Neural cell (in vitro differentiated cells): ENCODE measurements around the gene CCL19. TPM values are rescaled to one million over a fixed set of nuclear protein-coding genes. Genes with fewer than 3 reads are reported as not detected.

Experiments
- H2AFZ ChIP-seq: fragments of 200-600, 300-800 bp; sonication (generic), shearing (Covaris generic); 2 replicates; pipeline ENCODE4 v1.6.0; 2014; ENCODE audit warnings: low read depth, mild to moderate bottlenecking, antibody characterized with exemption, low read length, moderate library complexity
- H3F3A ChIP-seq: fragments of 200-600 bp; shearing (Covaris generic); 2 replicates; pipeline ENCODE4 v1.6.1; 2016; ENCODE audit warnings: mild to moderate bottlenecking, moderate library complexity, mixed read lengths, antibody characterized with exemption, low read length; ENCODE audit not compliant: insufficient read depth, poor library complexity, severe bottlenecking
- H3K27ac ChIP-seq: fragments of 200-600, 300-800 bp; sonication (generic), shearing (Covaris generic); 2 replicates; pipeline ENCODE4 v1.5.1; 2014; ENCODE audit warnings: mild to moderate bottlenecking, low read length, moderate library complexity
- H3K27me3 ChIP-seq: fragments of 300-800, 200-600 bp; sonication (generic), shearing (Covaris generic); 2 replicates; pipeline ENCODE4 v1.6.0; 2014; ENCODE audit warnings: mild to moderate bottlenecking, low read depth, low read length, moderate library complexity; ENCODE audit not compliant: insufficient read depth
- H3K36me3 ChIP-seq: fragments of 300-800, 200-600 bp; sonication (generic), shearing (Covaris generic); 2 replicates; pipeline ENCODE4 v1.5.1; 2014; ENCODE audit warnings: mild to moderate bottlenecking, antibody characterized with exemption, low read length, moderate library complexity; ENCODE audit not compliant: insufficient read depth
- H3K4me2 ChIP-seq: fragments of 300-800, 200-600 bp; sonication (generic), shearing (Covaris generic); 2 replicates; pipeline ENCODE4 v1.6.0; 2014; ENCODE audit warnings: mild to moderate bottlenecking, low read length
- H3K4me3 ChIP-seq: fragments of 300-800, 200-600 bp; sonication (generic), shearing (Covaris generic); 2 replicates; pipeline ENCODE4 v1.5.1; 2014; ENCODE audit warnings: mild to moderate bottlenecking, low read length, moderate library complexity
- H3K79me2 ChIP-seq: fragments of 200-600 bp; shearing (Covaris generic); replicated peaks from 2 replicates; pipeline ENCODE4 v1.6.0; 2014; ENCODE audit warnings: mild to moderate bottlenecking, low read length, moderate library complexity; ENCODE audit not compliant: insufficient read depth
- H3K9ac ChIP-seq: fragments of 300-800, 200-600 bp; sonication (generic), shearing (Covaris generic); 2 replicates; pipeline ENCODE4 v1.6.1; 2016; ENCODE audit warnings: mild to moderate bottlenecking, low read length, mixed read lengths
- H3K9me2 ChIP-seq: fragments of 200-600 bp; shearing (Covaris generic); 2 replicates; pipeline ENCODE4 v1.6.1; 2016; ENCODE audit warnings: mild to moderate bottlenecking, low read length, mixed read lengths; ENCODE audit not compliant: insufficient read depth
- H3K9me3 ChIP-seq: fragments of 200-600, 300-800 bp; sonication (generic), shearing (Covaris generic); 2 replicates; pipeline ENCODE4 v1.6.1; 2016; ENCODE audit warnings: mild to moderate bottlenecking, mixed run types, low read length, moderate library complexity, mixed read lengths
- H4K20me1 ChIP-seq: fragments of 200-600 bp; shearing (Covaris generic); 2 replicates; pipeline ENCODE4 v1.6.1; 2016; ENCODE audit warnings: mild to moderate bottlenecking, mixed run types; ENCODE audit not compliant: insufficient read depth
- EP300 ChIP-seq: fragments of 450-650 bp; conservative IDR thresholded peaks from 2 replicates; pipeline ENCODE4 v1.6.1; 2014; ENCODE audit warnings: antibody characterized with exemption, mild to moderate bottlenecking, moderate library complexity; ENCODE audit not compliant: poor library complexity, severe bottlenecking
- EZH2 ChIP-seq: fragments of 200-600, 300-800 bp; shearing (Covaris generic), sonication (generic); IDR thresholded peaks from 2 replicates; pipeline ENCODE4 v1.6.1; 2014; ENCODE audit warnings: antibody characterized with exemption, low read length, borderline replicate concordance, mild to moderate bottlenecking; ENCODE audit not compliant: insufficient read depth, poor library complexity, severe bottlenecking
- MXI1 ChIP-seq: fragments of 450-650 bp; conservative IDR thresholded peaks from 2 replicates; pipeline ENCODE4 v1.6.1; 2014; ENCODE audit warnings: antibody characterized with exemption, mild to moderate bottlenecking; ENCODE audit not compliant: poor library complexity, severe bottlenecking
- POLR2AphosphoS5 ChIP-seq: IDR thresholded peaks from 2 replicates; pipeline ENCODE4 v1.6.1; 2012
- RAD21 ChIP-seq: fragments of 450-650 bp; conservative IDR thresholded peaks from 2 replicates; pipeline ENCODE4 v1.6.1; 2014; ENCODE audit warnings: antibody characterized with exemption, mild to moderate bottlenecking, moderate library complexity
- SMC3 ChIP-seq: fragments of 450-650 bp; conservative IDR thresholded peaks from 2 replicates; pipeline ENCODE4 v1.6.1; 2014; ENCODE audit warnings: antibody characterized with exemption, mild to moderate bottlenecking, moderate library complexity; ENCODE audit not compliant: poor library complexity
- TAF1 ChIP-seq: IDR thresholded peaks from 2 replicates; pipeline ENCODE4 v1.6.1; 2012; ENCODE audit warnings: low read depth
- polyA plus RNA-seq: library from polyadenylated mRNA; depleted of rRNA; stranded (reverse); fragments of >200 nt; gene quantifications from 2 replicates; pipeline ENCODE4 v1.2.3, GENCODE V29; 2014
- TF ChIP-seq, protein P1 (sequence below): IDR thresholded peaks from 2 replicates; pipeline ENCODE4 v1.6.1; 2012; ENCODE audit warnings: borderline replicate concordance
- TF ChIP-seq, protein P2 (sequence below): fragments of 450-650 bp; IDR thresholded peaks from 2 replicates; pipeline ENCODE4 v1.5.1; 2014; ENCODE audit warnings: antibody characterized with exemption, mild to moderate bottlenecking, moderate library complexity; ENCODE audit not compliant: poor library complexity, severe bottlenecking

Gene CCL19
- polyA plus RNA-seq, 1 donor from 2014 or later: not detected

DNA sequence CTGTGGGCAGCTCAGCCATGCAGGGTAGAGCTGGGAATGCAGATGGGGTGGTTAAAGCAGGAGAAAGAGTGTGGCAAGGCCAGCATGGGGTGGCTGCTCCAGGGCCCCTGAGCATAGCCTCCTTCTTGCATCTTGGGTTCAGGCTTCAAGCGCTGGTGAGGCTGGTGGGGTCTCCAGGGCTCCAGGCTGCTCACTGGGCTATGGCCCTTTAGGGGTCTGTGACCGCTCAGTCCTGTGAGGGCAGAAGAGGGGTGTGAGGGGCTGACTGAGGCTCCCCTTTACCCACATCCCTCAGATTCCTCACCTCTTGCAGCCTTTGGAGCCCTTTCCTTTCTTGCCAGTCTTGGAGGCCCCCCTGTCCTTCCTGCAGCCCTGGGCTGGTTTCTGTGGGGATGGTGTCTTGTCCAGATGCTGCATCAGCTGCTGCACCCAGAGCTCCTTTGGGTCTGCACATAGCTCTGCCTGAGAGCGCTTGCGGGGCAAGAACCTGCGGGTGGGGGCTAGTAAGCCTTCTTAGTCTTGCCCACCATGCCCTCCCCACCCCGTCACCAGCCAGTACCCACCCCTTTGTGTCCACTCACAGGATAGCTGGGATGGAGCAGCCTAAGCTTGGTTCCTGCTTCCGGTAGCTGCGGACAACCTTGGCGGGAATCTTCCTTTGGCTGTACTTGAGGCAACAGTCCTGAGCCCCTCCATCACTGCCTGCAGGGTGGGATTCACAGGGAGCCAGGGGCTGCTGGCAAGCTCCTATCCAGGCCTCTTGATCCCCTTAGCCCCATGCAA, 18.3 kb upstream of the CCL19 start:
- Histone ChIP-seq H3K36me3 (no peaks in the 10 kb centered on the region), H4K20me1 (no peaks in the 10 kb centered on the region), H3K27me3 (no peaks in the 10 kb centered on the region), H3K9me3 (no peaks in the 10 kb centered on the region), H3K9me2 (no peaks in the 10 kb centered on the region), H3F3A (no peaks in the 10 kb centered on the region), H3K27ac (no peak overlapping the region), H3K4me2 (no peak overlapping the region), H3K4me3 (no peak overlapping the region), H3K9ac (no peak overlapping the region), H3K79me2 (no peaks in the 10 kb centered on the region), H2AFZ (no peak overlapping the region)
- TF ChIP-seq SMC3: no peak
- TF ChIP-seq EZH2: no peak
- TF ChIP-seq, protein P1, sequence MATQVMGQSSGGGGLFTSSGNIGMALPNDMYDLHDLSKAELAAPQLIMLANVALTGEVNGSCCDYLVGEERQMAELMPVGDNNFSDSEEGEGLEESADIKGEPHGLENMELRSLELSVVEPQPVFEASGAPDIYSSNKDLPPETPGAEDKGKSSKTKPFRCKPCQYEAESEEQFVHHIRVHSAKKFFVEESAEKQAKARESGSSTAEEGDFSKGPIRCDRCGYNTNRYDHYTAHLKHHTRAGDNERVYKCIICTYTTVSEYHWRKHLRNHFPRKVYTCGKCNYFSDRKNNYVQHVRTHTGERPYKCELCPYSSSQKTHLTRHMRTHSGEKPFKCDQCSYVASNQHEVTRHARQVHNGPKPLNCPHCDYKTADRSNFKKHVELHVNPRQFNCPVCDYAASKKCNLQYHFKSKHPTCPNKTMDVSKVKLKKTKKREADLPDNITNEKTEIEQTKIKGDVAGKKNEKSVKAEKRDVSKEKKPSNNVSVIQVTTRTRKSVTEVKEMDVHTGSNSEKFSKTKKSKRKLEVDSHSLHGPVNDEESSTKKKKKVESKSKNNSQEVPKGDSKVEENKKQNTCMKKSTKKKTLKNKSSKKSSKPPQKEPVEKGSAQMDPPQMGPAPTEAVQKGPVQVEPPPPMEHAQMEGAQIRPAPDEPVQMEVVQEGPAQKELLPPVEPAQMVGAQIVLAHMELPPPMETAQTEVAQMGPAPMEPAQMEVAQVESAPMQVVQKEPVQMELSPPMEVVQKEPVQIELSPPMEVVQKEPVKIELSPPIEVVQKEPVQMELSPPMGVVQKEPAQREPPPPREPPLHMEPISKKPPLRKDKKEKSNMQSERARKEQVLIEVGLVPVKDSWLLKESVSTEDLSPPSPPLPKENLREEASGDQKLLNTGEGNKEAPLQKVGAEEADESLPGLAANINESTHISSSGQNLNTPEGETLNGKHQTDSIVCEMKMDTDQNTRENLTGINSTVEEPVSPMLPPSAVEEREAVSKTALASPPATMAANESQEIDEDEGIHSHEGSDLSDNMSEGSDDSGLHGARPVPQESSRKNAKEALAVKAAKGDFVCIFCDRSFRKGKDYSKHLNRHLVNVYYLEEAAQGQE: no peak
- TF ChIP-seq TAF1: no peak
- no peak for TF ChIP-seq EP300
- TF ChIP-seq MXI1: no peak
- TF ChIP-seq, protein P2, sequence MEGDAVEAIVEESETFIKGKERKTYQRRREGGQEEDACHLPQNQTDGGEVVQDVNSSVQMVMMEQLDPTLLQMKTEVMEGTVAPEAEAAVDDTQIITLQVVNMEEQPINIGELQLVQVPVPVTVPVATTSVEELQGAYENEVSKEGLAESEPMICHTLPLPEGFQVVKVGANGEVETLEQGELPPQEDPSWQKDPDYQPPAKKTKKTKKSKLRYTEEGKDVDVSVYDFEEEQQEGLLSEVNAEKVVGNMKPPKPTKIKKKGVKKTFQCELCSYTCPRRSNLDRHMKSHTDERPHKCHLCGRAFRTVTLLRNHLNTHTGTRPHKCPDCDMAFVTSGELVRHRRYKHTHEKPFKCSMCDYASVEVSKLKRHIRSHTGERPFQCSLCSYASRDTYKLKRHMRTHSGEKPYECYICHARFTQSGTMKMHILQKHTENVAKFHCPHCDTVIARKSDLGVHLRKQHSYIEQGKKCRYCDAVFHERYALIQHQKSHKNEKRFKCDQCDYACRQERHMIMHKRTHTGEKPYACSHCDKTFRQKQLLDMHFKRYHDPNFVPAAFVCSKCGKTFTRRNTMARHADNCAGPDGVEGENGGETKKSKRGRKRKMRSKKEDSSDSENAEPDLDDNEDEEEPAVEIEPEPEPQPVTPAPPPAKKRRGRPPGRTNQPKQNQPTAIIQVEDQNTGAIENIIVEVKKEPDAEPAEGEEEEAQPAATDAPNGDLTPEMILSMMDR: no peak
- no peak for TF ChIP-seq POLR2AphosphoS5
- no peak for TF ChIP-seq RAD21

DNA sequence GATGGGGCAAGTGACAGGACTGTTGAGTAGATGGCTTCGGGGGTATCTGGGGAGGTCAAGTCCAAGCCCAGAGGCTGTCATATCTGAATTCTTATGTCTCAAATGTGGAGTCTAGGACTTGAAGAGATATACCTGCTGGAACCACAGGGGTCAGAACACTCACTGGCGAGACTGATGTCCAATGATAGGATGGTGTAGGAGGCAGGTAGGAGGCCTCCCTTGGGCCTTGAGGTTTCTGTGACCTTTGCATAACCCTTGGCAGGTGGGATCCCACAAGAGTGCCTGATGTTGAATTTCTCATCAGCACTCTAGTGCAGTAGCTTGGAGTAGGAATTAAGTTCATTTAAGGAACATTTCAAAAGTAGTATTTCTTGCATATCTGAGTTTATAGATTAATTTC, 16.1 kb upstream of the CCL19 start:
- H3K4me2 ChIP-seq: no peak overlapping the region
- no peak overlapping the region for H3K9ac ChIP-seq
- H2AFZ ChIP-seq: no peak overlapping the region
- H3K9me2 ChIP-seq: no peaks in the 10 kb centered on the region
- TF ChIP-seq SMC3 (no peak), MXI1 (no peak), TAF1 (no peak), EP300 (no peak), RAD21 (no peak), POLR2AphosphoS5 (no peak), EZH2 (no peak)
- TF ChIP-seq, protein P2: no peak
- TF ChIP-seq, protein P1: no peak
- H3F3A ChIP-seq: no peaks in the 10 kb centered on the region
- no peaks in the 10 kb centered on the region for H3K36me3 ChIP-seq
- H3K9me3 ChIP-seq: no peaks in the 10 kb centered on the region
- H3K27me3 ChIP-seq: no peaks in the 10 kb centered on the region
- no peak overlapping the region for H3K4me3 ChIP-seq
- H3K27ac ChIP-seq: no peak overlapping the region
- no peaks in the 10 kb centered on the region for H3K79me2 ChIP-seq
- no peaks in the 10 kb centered on the region for H4K20me1 ChIP-seq
